K562 treated with DMSO at 1 percent for 24 hours (cell line): ENCODE measurements around the gene R3HDML. TPM values are rescaled to one million over a fixed set of nuclear protein-coding genes. Genes with fewer than 3 reads are reported as not detected.

Experiments
- total RNA-seq: library from RNA; unstranded; fragments of 300-600 nt; gene quantifications from 2 replicates; pipeline ENCODE4 v1.2.3, GENCODE V29; 2022; ENCODE audit warnings: low read depth; ENCODE audit not compliant: insufficient read depth

Gene R3HDML
- total RNA-seq = not detected in 2 replicates

GRCh38 chr20:44336725-44337380 lies at the start of gene R3HDML:
Gene R3HDML, plus strand, starts transcription at chr20:44337043. Its CDS starts 115 bp downstream, at chr20:44337158.

GRCh38 chr20:44310664-44311639 lies 25.9 kb upstream of the R3HDML start, which contains the start of gene FITM2:
Gene FITM2, minus strand, starts transcription at chr20:44311202. Its CDS starts 54 bp downstream, at chr20:44311148.

GRCh38 chr20:44355498-44356352 lies 18.9 kb downstream of the R3HDML start, which contains the start of gene HNF4A:
Gene HNF4A, plus strand, starts transcription at chr20:44355699. Its CDS starts 106 bp downstream, at chr20:44355805.

Other genes starting within 250 kb of the R3HDML start
- not detected in 2 replicates for gene JPH2, start 149.9 kb upstream of the R3HDML start, total RNA-seq
- 25.9 and 28.9 TPM in 2 replicates for gene OSER1, start 126.3 kb upstream of the R3HDML start, total RNA-seq
- 0.35 and 2.8 TPM in 2 replicates for gene GDAP1L1, start 89.7 kb upstream of the R3HDML start, total RNA-seq
- 2.9 and 3.2 TPM in 2 replicates for gene FITM2, start 25.8 kb upstream of the R3HDML start, total RNA-seq
- gene HNF4A, start 18.7 kb downstream of the R3HDML start, total RNA-seq = 0.15 and 0.17 TPM in 2 replicates
- 3.1 and 4.8 TPM in 2 replicates for gene TTPAL, start 138.8 kb downstream of the R3HDML start, total RNA-seq
- gene SERINC3, start 185.0 kb downstream of the R3HDML start, total RNA-seq = 50.1 and 60.4 TPM in 2 replicates
- 17.2 and 17.4 TPM in 2 replicates for gene PKIG, start 245.5 kb downstream of the R3HDML start, total RNA-seq